Stimulated activated CD8-positive, alpha-beta memory T cell treated with anti-CD3 and anti-CD28 coated beads, Interleukin-15, amount 100 ng/mL, for 24 hours (primary cell): ENCODE measurements around the gene CPSF4L.

Experiments used
- DNase-seq: peaks from one replicate; pipeline ENCODE4 v3.0.0-alpha.2; 2020; ENCODE audit warnings: low read depth

CPSF4L gene

DNA sequence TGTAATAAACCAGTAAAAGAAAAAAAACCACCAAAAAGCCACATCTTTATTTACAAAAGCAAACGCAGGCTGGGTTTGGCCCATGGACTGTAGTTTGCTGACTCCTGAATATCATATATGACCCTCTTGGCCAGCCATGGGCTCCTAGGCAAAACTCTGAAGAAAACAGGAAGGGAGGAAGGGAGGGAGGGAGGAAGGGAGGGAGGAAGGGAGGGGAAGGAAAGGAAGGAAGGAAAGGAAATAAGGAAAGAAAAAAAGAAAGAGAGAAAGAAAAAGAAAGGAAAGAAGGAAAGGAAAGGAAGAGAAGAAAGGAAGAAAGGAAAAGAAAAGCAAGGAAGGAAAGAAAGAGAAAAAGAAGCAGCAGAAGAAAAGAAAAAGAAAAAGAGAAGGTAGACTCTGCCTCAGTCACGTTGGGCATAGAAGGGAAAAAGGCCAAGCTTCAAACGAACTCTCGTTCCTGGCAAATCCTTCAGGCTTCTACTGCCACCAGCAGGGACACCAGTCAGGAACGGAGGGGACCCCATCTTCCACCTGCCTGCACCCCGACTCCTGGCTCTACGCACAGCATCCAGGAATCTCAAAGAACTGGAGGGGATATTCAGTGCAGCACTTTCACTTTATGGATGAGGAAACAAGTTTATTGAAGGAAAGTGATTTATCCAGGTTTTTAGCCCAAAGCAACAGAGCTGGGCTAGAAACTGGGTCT lies 28.0 kb upstream of the CPSF4L start:
- DNase-seq: no peak

DNA sequence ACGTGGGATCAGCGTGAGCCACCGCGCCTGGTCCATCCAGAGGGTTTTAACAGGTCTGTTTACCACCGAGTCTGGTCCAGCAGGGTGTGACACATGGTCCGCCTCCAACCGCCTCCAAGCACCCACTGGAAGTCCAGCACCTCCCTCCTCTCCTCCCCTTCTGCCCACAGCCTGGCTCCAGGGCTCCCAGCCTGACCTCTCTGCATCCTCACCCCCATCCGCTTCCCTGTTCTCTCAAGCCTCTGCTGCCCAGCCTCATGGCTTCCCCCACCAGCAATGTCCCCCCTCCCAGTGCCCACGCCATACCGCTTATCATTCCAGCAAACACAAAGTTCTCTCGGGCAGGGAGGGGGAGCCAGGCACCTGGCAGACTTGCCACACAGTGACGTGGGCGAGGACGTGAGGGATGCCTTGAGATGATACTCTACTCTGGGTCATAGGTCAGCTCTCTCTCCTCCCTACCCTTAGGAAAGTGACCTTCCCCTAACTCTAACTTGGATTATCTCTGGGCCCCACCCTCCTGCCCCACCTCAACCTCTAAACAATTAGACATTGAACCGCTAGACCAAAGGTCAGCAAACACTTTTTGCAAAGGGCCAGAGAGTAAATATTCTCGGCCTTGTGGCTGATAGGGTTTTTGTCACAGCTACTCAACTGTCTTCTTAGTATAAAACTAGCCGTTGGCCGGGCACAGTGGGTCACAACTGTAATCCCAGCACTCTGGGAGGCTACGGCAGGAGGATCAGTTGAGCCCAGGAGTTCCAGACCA lies 27.0 kb upstream of the CPSF4L start:
- DNase-seq: no peak

DNA sequence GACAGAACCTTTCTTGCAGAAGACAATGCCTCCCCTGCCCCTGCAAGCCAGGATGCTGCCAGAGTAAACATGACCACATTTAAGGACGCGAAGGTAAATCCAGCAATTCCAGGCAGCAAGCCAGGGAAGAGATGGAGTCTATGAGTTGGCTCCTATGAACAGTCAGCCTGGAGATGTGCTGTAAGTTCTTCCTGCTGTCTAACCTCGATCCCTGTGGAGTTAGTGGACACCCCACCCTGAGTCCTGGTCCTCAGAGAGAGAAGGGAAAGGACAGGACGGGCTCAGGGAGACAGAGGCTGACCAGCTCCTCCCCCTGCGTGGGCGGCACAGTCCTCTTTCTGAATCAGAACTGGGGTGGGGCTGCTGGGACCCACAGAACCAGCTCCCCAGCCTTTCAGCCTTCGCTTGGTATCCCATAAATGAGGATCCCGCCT lies 25.2 kb upstream of the CPSF4L start:
- no peak for DNase-seq

DNA sequence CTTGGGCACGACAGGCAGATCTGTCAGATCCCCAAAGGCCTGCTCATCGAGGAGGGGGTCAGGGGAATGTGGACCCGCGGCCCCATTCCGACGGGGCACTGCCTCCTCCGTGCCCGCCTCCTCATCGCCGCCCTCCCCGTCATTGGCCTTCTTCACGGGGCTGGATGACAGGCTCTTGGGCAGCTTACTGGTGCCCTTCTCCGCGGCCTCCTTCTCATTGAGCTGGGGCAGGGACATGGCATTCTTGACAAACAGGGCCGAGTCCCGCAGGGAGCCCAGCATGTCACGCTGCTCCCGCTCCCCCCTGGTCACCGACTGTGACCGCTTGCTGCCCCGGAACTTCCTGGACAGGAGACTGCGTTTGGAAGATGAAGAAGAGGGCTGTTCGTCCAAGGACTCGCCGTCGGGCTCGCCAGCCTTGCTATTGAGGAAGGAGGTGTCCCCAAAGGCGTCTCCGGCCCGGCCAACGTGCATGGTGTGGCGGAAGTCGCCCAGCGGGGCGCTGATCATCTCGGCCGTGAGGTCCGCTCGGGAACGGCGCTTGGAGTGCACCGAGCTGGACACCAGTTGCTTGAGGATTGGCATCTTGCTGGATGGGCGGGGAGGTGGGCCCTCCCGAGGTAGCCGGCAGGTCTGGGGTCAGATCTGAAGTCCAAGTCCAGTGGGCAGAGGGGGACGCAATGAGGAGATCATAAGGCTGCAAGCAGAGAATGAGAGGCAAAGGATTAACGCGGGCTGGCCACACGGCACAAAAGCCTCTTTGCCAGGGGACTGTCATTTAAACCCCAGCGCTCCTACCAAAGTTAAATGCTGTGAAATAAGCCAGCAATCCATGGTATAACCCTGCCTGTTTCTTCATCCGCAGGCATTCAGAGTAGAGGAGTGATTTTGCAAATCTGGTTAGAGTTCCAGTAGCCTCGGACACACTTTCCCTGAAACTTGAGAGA lies 24.5 kb upstream of the CPSF4L start:
- DNase-seq: no peak

DNA sequence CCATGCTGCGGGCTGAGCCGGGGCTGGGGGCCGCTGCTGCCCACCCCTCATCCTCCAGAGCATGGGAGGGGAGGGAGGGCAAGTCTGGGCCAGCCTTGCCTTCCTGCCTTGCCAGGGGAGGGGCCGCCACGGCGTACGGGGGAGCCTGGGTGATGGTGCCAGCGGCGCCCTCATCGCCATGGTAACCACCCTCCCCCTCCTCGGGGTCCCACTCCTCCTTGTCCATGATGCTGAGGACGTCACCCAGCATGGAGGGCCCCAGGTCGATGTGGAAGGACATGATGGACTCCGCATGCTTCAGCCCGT lies 23.9 kb upstream of the CPSF4L start:
- no peak for DNase-seq

DNA sequence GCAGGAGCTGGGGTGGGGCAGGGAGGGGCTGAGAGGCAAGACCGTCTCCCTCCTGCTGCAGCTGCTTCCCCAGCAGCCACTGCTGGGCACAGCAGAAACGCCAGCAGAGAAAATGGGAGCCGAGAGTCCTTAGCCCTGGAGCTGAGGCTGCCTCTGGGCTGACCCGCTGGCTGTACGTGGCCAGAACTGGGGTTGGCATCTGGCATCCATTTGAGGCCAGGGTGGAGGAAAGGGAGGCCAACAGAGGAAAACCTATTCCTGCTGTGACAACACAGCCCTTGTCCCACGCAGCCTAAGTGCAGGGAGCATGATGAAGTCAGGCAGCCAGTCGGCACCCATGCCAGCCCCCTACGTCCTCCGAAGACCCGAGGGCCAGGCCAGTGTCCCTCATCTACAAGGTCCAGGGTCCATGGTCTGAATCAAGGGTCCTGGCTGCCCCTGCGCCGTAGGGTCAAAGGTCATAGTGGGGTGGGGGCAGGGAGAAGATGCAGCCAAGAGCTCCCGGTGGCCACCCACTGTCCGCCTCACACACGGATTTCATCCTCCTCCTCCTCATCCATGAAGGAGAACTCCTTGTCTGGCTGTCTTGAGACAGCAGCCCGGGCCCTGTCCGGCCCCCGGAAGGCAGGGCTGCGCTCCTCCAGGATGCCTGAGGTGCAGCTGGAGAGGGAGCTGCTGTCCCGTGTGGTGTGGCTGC lies 23.4 kb upstream of the CPSF4L start:
- DNase-seq: no peak

DNA sequence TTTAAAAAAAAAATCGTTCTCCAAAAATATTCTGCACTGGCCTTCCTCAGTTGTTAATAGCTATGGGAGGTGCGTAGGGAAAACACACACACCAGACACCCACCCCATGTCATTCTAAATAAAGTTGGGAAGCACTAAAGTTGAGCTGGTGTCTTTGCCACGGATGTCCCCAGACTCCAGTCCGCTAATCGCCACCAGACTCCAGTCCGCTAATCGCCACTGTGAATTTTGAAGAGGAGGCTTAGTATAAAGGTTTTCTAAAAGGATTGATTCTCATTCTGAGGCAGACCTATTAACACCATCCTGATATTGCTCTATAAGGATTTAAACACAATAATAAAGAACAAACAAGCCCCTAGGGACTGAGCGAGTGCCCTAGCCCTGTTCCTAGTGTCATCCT lies 22.7 kb upstream of the CPSF4L start:
- DNase-seq: no peak

DNA sequence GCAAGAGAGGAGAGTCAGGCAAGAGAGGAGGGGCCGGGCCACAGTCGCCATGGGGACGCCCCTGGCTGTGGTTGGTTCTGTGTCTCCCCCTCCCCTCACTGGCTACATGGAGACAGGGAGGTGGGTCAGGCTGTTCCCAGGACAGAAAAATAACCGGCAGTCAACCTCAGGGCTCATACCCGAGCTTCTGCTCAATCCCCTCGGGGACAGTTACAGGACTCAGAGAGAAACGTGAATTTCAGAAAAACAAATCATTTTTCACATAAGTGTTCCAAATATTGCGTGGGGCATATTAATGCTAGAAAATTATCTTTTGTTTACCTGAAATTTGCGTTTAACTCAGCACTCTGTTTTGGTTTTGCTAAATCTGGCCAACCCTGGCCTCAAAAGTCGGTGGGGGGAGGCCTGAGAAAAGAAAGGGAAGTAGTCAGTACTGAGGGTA lies 22.2 kb upstream of the CPSF4L start:
- DNase-seq: no peak

DNA sequence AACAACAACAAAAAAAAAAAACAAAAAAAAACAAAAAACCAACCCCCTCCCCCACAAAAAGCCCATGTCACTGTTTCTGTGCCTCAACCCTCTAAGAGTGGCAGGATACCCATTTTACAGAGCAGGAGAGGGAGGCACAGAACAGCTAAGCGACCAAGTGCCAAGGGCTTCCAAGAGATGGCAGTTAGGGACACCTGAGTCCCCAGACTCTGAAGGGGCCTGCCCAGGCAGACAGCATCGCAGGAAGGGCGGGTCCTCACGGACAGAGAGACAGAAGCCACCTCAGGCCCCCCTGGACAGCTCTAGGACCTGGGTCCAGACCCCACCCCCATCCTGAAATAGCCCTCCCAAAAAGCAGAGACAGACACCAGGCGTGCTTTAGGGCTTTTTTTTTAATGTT lies 21.6 kb upstream of the CPSF4L start:
- DNase-seq: no peak

DNA sequence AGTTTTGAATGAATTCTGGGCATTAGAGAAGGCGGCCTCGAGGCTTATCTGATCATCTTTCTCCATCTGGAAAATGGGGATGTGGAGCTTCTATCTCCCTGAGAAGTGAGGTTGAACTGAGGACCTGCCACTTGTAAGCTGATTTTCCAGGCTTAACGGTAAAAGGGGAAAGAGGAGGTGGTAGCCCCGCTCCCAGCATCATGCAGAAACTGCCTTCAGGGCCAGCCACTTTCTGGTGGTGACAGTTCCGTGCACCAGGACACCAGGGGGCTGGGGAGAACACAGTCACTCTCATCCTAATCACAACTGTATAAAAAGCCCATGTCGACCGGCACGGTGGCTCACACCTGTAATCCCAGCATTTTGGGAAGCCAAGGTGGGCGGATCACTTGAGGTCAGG lies 20.9 kb upstream of the CPSF4L start:
- DNase-seq: no peak

DNA sequence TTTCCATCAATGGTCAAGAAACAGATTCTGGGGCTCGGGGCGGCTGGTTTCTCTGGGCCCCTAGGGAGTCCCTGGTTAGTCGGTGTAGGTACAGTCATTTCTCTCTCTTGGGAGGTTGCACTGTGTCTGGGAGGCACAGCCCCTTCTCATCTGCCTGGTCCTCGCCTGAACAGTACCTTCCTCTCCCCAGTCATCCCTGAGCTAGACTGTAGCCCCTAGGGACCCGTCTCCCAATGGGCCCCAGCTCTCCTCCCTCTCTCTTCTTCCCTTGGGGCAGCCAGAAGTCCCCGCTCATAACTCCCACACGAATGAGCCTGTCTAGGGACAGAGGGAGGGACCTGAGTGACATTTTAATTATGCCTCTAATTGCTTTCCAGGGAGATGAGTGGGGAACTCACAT lies 20.2 kb upstream of the CPSF4L start:
- DNase-seq: no peak

DNA sequence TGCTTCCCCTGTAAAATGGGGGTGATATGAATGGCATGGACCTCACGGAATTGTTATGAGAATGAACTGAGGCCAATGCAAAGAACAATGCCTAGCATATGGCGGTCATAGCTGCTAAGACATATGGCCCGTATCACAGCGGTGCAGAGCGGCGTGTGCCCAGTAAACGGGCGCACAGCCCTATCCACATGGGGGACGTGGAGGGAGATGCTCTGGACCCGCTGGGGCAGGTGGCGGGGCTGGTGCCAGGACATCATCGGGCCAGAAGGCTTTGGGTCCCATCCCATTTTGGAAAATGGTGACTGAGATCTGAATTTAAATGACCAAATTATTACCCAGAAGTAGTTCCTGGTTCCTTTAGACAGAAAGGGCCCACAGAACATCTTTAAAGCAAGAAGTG lies 18.5 kb upstream of the CPSF4L start:
- DNase-seq: no peak

DNA sequence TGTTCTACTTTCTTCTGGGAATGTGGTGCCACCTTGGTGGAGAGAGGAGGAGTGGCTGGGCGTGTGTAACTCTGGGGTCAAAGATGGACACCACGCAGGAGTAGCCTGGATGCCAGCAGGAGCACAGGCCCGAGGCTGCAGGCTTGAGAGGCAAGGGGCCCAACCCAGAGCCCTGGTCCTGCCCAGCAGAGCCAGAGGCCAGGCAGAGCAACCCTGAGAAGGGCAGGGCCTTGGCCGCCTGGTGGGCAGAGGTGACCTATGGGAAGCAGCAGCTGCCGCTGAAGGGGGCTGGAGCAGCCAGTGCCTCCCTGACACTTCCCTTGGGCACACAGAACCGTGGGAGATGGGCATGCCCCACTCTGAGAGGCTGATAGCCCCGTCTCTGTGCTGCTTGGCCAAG lies 18.0 kb upstream of the CPSF4L start:
- no peak for DNase-seq

DNA sequence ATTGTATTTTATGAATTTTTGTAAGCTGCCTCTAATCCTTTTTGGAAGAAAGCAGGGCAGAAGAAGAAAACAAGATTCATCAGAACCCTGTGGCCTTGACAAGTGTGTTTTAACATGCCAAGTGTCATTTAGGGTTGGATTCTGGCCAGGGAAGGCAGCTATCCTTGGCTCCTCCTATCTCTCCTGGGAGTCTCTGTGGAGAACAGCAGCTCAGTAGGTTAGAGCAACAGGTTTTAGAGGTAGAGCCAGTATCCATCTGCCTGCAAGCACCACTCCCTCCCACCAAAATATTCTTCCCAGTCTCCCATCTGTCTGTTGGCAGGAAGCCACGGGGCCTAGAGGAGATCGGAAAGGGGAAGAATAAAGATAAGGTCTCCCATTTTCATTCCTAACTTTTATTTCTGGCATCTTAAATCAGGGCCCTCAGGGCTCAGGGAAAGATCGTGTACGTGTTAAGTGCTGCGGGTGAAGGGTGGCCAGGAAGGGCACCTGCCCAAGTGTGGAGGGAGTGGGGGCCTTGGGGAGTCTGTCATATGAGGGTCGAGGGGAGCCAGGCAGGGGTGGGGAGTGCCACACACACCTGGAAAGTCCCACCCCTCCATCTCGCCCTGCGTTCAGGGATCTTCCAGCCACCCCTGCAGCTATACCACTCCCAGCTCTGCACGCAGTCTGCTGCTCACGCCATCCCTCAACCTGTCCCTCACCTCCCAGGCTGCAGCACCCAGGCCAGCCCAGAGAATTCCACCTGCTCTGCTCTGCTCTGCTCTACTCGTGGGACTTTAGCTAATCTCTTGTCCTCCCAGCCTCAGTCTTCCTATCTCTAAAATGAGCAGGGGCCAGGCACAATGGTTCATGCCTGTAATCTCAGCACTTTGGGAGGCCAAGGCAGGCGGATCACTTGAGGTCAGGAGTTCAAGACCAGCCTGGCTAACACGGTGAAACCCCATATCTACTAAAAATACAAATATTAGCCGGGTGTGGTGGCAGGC lies 17.1 kb upstream of the CPSF4L start:
- no peak for DNase-seq

DNA sequence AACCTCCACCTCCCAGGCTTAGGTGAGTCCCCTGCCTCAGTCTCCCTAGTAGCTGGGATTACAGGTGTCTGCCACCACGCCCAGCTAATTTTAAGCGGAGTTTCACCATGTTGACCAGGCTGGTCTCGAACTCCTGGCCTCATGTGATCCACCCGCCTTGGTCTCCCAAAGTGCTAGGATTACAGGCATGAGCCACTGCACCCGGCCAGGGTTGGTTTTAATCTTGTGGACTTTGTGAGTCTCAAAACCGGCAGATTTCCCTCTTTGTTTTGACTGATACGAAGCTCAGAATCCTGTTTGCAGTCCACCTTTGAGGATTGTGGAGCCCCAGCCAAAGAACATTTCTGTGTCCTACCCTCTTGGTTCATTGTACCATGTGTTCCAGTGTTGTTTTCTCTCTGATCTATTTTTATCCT lies 16.4 kb upstream of the CPSF4L start:
- no peak for DNase-seq

DNA sequence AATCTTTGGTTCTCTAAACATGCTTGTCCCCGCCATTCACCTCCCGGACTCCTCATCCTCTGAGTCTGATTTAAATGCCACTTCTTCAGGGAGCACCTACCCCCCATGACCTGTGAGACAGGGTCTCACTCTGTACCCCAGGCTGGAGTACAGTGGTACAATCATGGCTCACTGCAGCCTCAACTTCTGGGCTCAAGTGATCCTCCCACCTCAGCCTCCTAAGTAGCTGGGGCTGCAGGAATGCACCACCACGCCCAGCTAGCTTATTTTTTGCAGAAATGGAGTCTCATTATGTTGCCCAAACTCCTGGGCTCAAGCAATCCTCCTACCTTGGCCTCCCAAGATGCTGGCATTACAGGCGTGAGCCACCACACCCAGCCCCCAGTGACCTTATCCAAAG lies 12.8 kb upstream of the CPSF4L start:
- no peak for DNase-seq

DNA sequence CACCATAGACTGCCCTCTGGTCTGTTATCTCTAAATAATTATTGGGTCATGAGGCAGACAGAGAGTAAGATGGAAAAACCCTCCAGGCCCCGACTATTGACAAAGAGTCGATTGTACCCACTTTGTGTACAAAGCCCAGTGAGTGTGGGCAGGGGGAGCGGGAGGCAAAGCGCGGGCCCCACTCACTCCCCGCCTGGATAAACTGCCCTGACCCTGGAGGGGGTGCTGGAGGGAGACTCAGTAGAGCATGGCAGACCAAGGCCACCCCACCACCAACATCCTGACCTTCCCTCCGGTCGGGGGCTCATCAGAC lies 11.2 kb upstream of the CPSF4L start:
- DNase-seq: no peak

DNA sequence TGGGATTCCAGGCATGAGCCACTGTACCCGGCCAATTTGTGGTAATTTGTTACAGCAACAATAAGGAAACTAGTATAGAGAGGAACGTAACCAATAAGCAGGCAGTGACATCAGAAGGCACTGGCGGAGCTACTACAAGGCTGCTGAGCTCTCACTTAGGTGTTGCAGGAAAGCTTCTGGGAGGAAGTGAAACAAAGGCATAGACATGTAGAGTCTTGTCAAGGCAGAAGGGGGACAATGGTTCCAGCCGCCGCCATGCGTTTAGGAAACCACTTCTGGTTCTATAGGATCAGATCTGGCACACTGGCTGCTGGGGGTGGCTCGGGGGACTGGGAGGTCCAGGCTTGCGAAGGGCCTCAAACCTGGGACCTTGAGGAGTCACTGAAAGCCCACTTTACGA lies 9.4 kb upstream of the CPSF4L start:
- no peak for DNase-seq

DNA sequence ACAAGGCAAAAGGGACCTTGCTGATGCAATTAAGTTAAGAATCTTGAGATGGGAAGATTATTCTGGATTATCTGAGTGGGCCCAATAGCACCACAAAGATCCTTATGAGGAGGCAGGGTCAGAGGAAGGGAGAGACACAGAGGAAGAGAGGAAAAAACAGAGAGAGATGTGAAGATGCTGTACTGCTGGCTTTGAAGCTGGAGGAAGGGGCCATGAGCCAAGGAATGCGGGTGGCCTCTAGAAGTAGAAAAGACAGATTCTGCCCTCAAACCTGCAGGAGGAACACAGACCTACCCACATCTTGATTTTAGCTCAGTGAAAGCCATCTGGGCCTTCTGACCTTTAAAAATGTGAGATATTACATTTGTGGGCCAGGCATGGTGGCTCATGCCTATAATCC lies 8.1 kb upstream of the CPSF4L start:
- DNase-seq: no peak

DNA sequence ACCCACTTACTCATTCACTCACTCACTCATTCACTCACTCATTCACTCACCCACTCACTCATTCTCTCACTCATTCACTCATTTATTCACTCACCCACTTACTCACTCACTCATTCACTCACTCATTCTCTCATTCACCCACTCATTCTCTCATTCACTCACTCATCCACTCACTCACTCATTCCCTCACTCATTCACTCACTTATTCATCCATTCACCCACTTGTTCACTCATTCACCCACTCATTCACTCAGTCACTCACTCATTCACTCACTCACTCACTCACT lies 7.6 kb upstream of the CPSF4L start:
- DNase-seq: no peak

DNA sequence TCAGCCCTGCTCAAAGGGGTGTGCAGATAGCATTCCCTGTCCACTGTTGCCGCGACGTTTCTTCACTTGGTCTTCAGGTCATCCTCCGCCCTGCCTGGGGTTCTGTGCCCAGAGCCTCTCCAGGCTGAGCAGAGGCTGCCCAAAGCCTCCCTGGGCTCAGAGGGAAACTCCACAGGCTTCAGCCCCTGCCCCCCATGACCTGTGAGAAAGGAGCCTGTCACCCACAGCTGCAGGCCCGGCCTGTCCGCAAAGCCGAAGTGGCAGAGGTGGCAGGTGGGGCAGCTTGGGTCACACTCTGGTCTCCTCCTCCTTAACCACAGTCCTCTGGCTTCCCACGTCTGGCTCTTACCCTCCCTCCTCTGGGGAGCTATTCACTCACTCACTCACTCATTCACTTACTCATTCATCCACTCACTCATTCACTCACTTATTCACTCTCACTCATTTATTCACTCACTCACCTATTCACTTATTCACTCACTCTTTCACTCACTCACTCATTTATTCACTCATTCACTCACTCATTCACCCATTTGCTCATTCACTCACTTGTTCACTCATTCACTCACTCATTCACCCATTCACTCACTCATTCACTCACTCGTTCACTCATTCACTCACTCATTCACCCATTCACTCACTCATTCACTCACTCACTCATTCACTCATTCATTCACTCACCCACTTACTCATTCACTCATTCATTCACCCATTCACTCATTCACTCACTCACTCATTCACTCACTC lies 7.1 kb upstream of the CPSF4L start:
- DNase-seq: no peak
